ENCODE data around the gene SUGCT. TPM values are rescaled to one million over a fixed set of nuclear protein-coding genes. Genes with fewer than 3 reads are reported as not detected.

The SUGCT gene
- total and polyA plus RNA-seq, 2 of the 8 experiments (the other 6 are each of a cell fraction or from before 2014, with no cell fraction given) = 2.8 to 5.4 TPM

- Histone ChIP-seq H3K56ac (replicated peaks; ENCODE audit: insufficient read length, low read depth, low read length) (no peak overlapping the region), H3K18ac (ENCODE audit: extremely low read depth, low read length) (no peak overlapping the region)
- no peak for TF ChIP-seq EGR1 (IDR thresholded peaks at IDR 0.05; ENCODE audit: borderline replicate concordance, low read depth, low read length)
- no peak for TF ChIP-seq BRCA1 (IDR thresholded peaks at IDR 0.05; ENCODE audit: low read depth, low read length)
Measured at GRCh38 chr7:40439686-40440085, 304.9 kb downstream of the SUGCT start.

More at GRCh38 chr7:40439686-40440085, 304.9 kb downstream of the SUGCT start:
- no peak overlapping the region for H2AK5ac ChIP-seq (ENCODE audit: low read depth, low read length)
- H2BK12ac ChIP-seq (ENCODE audit: low read depth, low read length) = 0 out of 2 replicates have a peak overlapping the region, but pooled peaks have one; percentile 0
- no peaks in the 10 kb centered on the region for H4K20me1 ChIP-seq (replicated peaks in 1 of 2; ENCODE audit: control insufficient read depth in 1 of 2, insufficient read depth in 2 of 2, low read length in 2 of 2)
- DNase-seq (ENCODE audit: low read depth in 1 of 2, low spot score in 2 of 2) (no peak), FAIRE-seq (no peak)
- H3K23me2 ChIP-seq (ENCODE audit: low read depth, low read length) = no peaks in the 10 kb centered on the region
- H2BK20ac ChIP-seq (ENCODE audit: low read length) = no peak overlapping the region
- no peaks in the 10 kb centered on the region for H3K9me3 ChIP-seq (ENCODE audit: insufficient read depth in 2 of 2, low read depth in 1 of 2, low read length in 1 of 2)
- H3K79me1 ChIP-seq (ENCODE audit: low read depth, low read length) = no peaks in the 10 kb centered on the region
- 87% methylated on average over 6 of the region's 6 CpGs; no CpG with 5 or more reads in 1 of the 2 experiments for WGBS, 2 experiments (ENCODE audit: extremely low coverage in 1 of 2, insufficient coverage in 1 of 2, insufficient read length in 1 of 2, insufficient replicate concordance in 2 of 2, low coverage in 1 of 2, low lambda C conversion rate in 2 of 2, missing lambda C conversion rate in 1 of 2)
- no peak overlapping the region for H3K27ac ChIP-seq (ENCODE audit: low read depth, low read length)
- H3K4ac ChIP-seq (replicated peaks; ENCODE audit: insufficient read length, low read depth, low read length) = no peak overlapping the region
- no peak overlapping the region for H4K91ac ChIP-seq (replicated peaks; ENCODE audit: insufficient read length, low read length)
- no peaks in the 10 kb centered on the region for H3K4me1 ChIP-seq (replicated peaks in 1 of 4; ENCODE audit: control insufficient read depth in 3 of 4, insufficient read depth in 4 of 4, low read length in 3 of 4)
- no peak overlapping the region for H2BK5ac ChIP-seq (ENCODE audit: low read depth, low read length)
- no peak overlapping the region for H3K4me2 ChIP-seq (ENCODE audit: insufficient read depth in 1 of 2, low read depth in 2 of 2, low read length in 2 of 2)
- no peak overlapping the region for H3K9ac ChIP-seq (replicated peaks in 1 of 4; ENCODE audit: extremely low read depth in 1 of 4, low read depth in 3 of 4, low read length in 3 of 4)
- H3K23ac ChIP-seq (ENCODE audit: insufficient read length) = no peak overlapping the region
- no peak overlapping the region for H2BK15ac ChIP-seq (ENCODE audit: low read length)
- no peak overlapping the region for H3K4me3 ChIP-seq (ENCODE audit: extremely low read depth in 1 of 4, insufficient read depth in 2 of 4, low read depth in 3 of 4, low read length in 4 of 4)
- no peaks in the 10 kb centered on the region for H3K36me3 ChIP-seq (ENCODE audit: control insufficient read depth in 2 of 4, insufficient read depth in 4 of 4, low read length in 3 of 4)
- no peak overlapping the region for H3K14ac ChIP-seq (ENCODE audit: insufficient read length)
- H3K79me2 ChIP-seq (ENCODE audit: control insufficient read depth in 1 of 2, insufficient read depth in 2 of 2, low read length in 2 of 2) = no peaks in the 10 kb centered on the region
- CTCF ChIA-PET (ENCODE audit: partially characterized antibody) = interaction anchor here (0.7 kb wide), 1 partner anchor 240 kb away, joined by 4 read pairs; no protein-coding TSS in a partner anchor
- no peaks in the 10 kb centered on the region for H3K27me3 ChIP-seq (replicated peaks in 1 of 4; ENCODE audit: control insufficient read depth in 3 of 4, extremely low read depth in 1 of 4, insufficient read depth in 3 of 4, low read length in 3 of 4)
- POLR2A ChIA-PET (ENCODE audit: partially characterized antibody) = no interaction called here
- no peak overlapping the region for H4K8ac ChIP-seq (ENCODE audit: extremely low read depth, insufficient read depth, low read length)
- H2BK120ac ChIP-seq (replicated peaks; ENCODE audit: low read depth, low read length) = no peak overlapping the region
- no peak overlapping the region for H2AFZ ChIP-seq (ENCODE audit: low read length)
- H4K5ac ChIP-seq (ENCODE audit: insufficient read length, low read depth, low read length) = no peak overlapping the region
